PC-3 (cell line): Measurements from ENCODE around the gene FGD4.

ENCODE experiments used
- CTCF ChIP-seq: fragments of 300-600 bp; sonication (generic); conservative IDR thresholded peaks from 2 replicates; pipeline ENCODE4 v1.5.1; 2017; ENCODE audit warnings: antibody characterized with exemption, low read depth, mild to moderate bottlenecking, low read length
- EZH2 ChIP-seq: fragments of 300-600 bp; sonication (generic); IDR thresholded peaks from one replicate; pipeline ENCODE4 v1.6.1; 2017; ENCODE audit warnings: antibody characterized with exemption, mild to moderate bottlenecking, low read length; ENCODE audit not compliant: unreplicated experiment
- EZH2phosphoT487 ChIP-seq: fragments of 300-600 bp; sonication (generic); IDR thresholded peaks from 2 replicates; pipeline ENCODE4 v1.6.1; 2018; ENCODE audit warnings: mild to moderate bottlenecking, antibody characterized with exemption, low read length, borderline replicate concordance

GRCh38 chr12:32489070-32489469 is 89.7 kb downstream of the FGD4 start:
- TF ChIP-seq CTCF (no peak), EZH2 (no peak), EZH2phosphoT487 (no peak)
